ENCODE results near the gene SCN4A. TPM values are rescaled to one million over a fixed set of nuclear protein-coding genes. Genes with fewer than 3 reads are reported as not detected.

Gene SCN4A
- total and polyA plus RNA-seq, 2 of the 13 experiments (the other 11 are each of a cell fraction or from before 2014, with no cell fraction given), result 0.02 to 0.03 TPM

- intact Hi-C loops (cut with micrococcal nuclease; ENCODE audit: unreplicated experiment) (loop anchor here (5.0 kb wide), 1 partner anchor 1642 kb away; no protein-coding TSS in a partner anchor), in situ Hi-C loops (cut with HindIII; ENCODE audit: extremely low pct_ligation_motif_present, low pct_unique_long_range_greater_than_20kb) (no loop called here)
- WGBS (ENCODE audit: low lambda C conversion rate), result 10% methylated on average over 6 of the region's 6 CpGs
- no peaks in the 10 kb centered on the region for H3K36me3 ChIP-seq (replicated peaks in 1 of 2; ENCODE audit: control insufficient read depth in 1 of 2, insufficient read depth in 2 of 2, low read length in 2 of 2)
- no peaks in the 10 kb centered on the region for H3K79me2 ChIP-seq (ENCODE audit: insufficient read depth, low read length)
- H3K27me3 ChIP-seq (ENCODE audit: control insufficient read depth in 1 of 2, insufficient read depth in 2 of 2, low read length in 2 of 2), result no peaks in the 10 kb centered on the region
- H3K4me3 ChIP-seq (replicated peaks in 1 of 3; ENCODE audit: insufficient read depth in 1 of 3, low read depth in 2 of 3, low read length in 3 of 3), result peak overlapping the region in 2 of 3 experiments; percentile 15 to 67; a peak in 3 of 6 replicates
- peak overlapping the region; percentile 81 for H3K4me2 ChIP-seq (ENCODE audit: low read depth, low read length)
- FAIRE-seq (peak; percentile 66), DNase-seq (ENCODE audit: low spot score) (peak; percentile 62), ATAC-seq (peak; percentile 70)
- H2AFZ ChIP-seq (ENCODE audit: low read length), result no peak overlapping the region
- CTCF ChIA-PET (ENCODE audit: low intra/inter-chr PET ratio, low total read pairs), result no interaction called here
- H3K27ac ChIP-seq (ENCODE audit: extremely low read length, insufficient read depth, low read length), result peak overlapping the region; percentile 8
- peak overlapping the region; percentile 18; the same call in 1 of the 2 replicates for H3K9ac ChIP-seq (ENCODE audit: insufficient read depth, low read depth, low read length)
- no TSS peak for BruUV-seq (replicated peaks)
- no peaks in the 10 kb centered on the region for H3K9me3 ChIP-seq (ENCODE audit: low read length)
- POLR2A ChIA-PET, result interaction anchor here (1.0 kb wide), 1 partner anchor 140 kb away, joined by 3 read pairs; no protein-coding TSS in a partner anchor
- peaks cover 74% of the 10 kb centered on the region for H3K4me1 ChIP-seq (ENCODE audit: insufficient read depth, low read length)
- no peaks in the 10 kb centered on the region for H4K20me1 ChIP-seq (ENCODE audit: insufficient read depth, low read length)
- TF ChIP-seq ZNF225 (CRISPR knock-in tag; IDR thresholded peaks at IDR 0.05) (peak; percentile 22; the same call in 1 of the 2 replicates), ZFP36 (IDR thresholded peaks at IDR 0.05; ENCODE audit: borderline replicate concordance, low read depth, low read length, partially characterized antibody) (no peak), ISL2 (CRISPR knock-in tag; IDR thresholded peaks at IDR 0.05) (0 out of 2 replicates have a peak, but pooled peaks have one; percentile 25), CEBPG (CRISPR knock-in tag; IDR thresholded peaks at IDR 0.05) (no peak), PHF21A (CRISPR knock-in tag; IDR thresholded peaks at IDR 0.05) (peak; percentile 35; the same call in 1 of the 2 replicates), ZSCAN29 (CRISPR knock-in tag; conservative IDR thresholded peaks at IDR 0.05) (0 out of 2 replicates have a peak, but pooled peaks have one; percentile 0), FOXP1 (IDR thresholded peaks at IDR 0.05) (no peak), FOXP1 (CRISPR knock-in tag; IDR thresholded peaks at IDR 0.05) (peak; percentile 55; the same call in 1 of the 2 replicates), SMC3 (IDR thresholded peaks at IDR 0.05; ENCODE audit: low read length) (no peak), ZNF720 (CRISPR knock-in tag; IDR thresholded peaks at IDR 0.05) (no peak), SAP130 (CRISPR knock-in tag; IDR thresholded peaks at IDR 0.05; ENCODE audit: low read depth) (peak; percentile 45; the same call in 1 of the 2 replicates), ADNP (CRISPR knock-in tag; IDR thresholded peaks at IDR 0.05) (no peak), ZMAT3 (CRISPR knock-in tag; conservative IDR thresholded peaks at IDR 0.05) (0 out of 2 replicates have a peak, but pooled peaks have one; percentile 16), DRAP1 (CRISPR knock-in tag; IDR thresholded peaks at IDR 0.05) (0 out of 2 replicates have a peak, but pooled peaks have one; percentile 31), ZMYM3 (CRISPR knock-in tag; IDR thresholded peaks at IDR 0.05) (peak; percentile 80; the same call in 1 of the 2 replicates), KLF9 (CRISPR knock-in tag; IDR thresholded peaks at IDR 0.05; ENCODE audit: low read depth) (no peak), FOXA3 (CRISPR knock-in tag; IDR thresholded peaks at IDR 0.05) (peak; percentile 41; the same call in 1 of the 2 replicates), ZNF746 (CRISPR knock-in tag; IDR thresholded peaks at IDR 0.05) (0 out of 2 replicates have a peak, but pooled peaks have one; percentile 15), ETV5 (CRISPR knock-in tag; IDR thresholded peaks at IDR 0.05; ENCODE audit: borderline replicate concordance) (peak; percentile 11; the same call in 1 of the 2 replicates)
- TF ChIP-seq, protein P1, sequence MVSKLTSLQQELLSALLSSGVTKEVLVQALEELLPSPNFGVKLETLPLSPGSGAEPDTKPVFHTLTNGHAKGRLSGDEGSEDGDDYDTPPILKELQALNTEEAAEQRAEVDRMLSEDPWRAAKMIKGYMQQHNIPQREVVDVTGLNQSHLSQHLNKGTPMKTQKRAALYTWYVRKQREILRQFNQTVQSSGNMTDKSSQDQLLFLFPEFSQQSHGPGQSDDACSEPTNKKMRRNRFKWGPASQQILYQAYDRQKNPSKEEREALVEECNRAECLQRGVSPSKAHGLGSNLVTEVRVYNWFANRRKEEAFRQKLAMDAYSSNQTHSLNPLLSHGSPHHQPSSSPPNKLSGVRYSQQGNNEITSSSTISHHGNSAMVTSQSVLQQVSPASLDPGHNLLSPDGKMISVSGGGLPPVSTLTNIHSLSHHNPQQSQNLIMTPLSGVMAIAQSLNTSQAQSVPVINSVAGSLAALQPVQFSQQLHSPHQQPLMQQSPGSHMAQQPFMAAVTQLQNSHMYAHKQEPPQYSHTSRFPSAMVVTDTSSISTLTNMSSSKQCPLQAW (CRISPR knock-in tag; IDR thresholded peaks at IDR 0.05), result 0 out of 2 replicates have a peak, but pooled peaks have one; percentile 39
- TF ChIP-seq, protein P2, sequence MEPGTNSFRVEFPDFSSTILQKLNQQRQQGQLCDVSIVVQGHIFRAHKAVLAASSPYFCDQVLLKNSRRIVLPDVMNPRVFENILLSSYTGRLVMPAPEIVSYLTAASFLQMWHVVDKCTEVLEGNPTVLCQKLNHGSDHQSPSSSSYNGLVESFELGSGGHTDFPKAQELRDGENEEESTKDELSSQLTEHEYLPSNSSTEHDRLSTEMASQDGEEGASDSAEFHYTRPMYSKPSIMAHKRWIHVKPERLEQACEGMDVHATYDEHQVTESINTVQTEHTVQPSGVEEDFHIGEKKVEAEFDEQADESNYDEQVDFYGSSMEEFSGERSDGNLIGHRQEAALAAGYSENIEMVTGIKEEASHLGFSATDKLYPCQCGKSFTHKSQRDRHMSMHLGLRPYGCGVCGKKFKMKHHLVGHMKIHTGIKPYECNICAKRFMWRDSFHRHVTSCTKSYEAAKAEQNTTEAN (CRISPR knock-in tag; conservative IDR thresholded peaks at IDR 0.05), result peak; percentile 67; the same call in 1 of the 2 replicates
- TF ChIP-seq, protein P3, sequence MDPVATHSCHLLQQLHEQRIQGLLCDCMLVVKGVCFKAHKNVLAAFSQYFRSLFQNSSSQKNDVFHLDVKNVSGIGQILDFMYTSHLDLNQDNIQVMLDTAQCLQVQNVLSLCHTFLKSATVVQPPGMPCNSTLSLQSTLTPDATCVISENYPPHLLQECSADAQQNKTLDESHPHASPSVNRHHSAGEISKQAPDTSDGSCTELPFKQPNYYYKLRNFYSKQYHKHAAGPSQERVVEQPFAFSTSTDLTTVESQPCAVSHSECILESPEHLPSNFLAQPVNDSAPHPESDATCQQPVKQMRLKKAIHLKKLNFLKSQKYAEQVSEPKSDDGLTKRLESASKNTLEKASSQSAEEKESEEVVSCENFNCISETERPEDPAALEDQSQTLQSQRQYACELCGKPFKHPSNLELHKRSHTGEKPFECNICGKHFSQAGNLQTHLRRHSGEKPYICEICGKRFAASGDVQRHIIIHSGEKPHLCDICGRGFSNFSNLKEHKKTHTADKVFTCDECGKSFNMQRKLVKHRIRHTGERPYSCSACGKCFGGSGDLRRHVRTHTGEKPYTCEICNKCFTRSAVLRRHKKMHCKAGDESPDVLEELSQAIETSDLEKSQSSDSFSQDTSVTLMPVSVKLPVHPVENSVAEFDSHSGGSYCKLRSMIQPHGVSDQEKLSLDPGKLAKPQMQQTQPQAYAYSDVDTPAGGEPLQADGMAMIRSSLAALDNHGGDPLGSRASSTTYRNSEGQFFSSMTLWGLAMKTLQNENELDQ (CRISPR knock-in tag; IDR thresholded peaks at IDR 0.05; ENCODE audit: borderline replicate concordance), result no peak
These were observed 33.0 kb upstream of the SCN4A start for GRCh38 chr17:64005734-64006167.

Data from HepG2 (cell line).